HG03469 (cell line): ENCODE results near the gene FADS2.
"Not testable (repeated sequence)": the region's sequence is repeated elsewhere in the genome, so short reads cannot be mapped to it uniquely, and the experiment has no call there.

Experiments
- ATAC-seq: cut with Tn5 transposase; IDR thresholded peaks from one replicate; pipeline ENCODE4 v1.9.1; 2021; ENCODE audit warnings: mild to moderate bottlenecking, moderate library complexity, moderate number of reproducible peaks; ENCODE audit not compliant: unreplicated experiment

Gene FADS2

DNA sequence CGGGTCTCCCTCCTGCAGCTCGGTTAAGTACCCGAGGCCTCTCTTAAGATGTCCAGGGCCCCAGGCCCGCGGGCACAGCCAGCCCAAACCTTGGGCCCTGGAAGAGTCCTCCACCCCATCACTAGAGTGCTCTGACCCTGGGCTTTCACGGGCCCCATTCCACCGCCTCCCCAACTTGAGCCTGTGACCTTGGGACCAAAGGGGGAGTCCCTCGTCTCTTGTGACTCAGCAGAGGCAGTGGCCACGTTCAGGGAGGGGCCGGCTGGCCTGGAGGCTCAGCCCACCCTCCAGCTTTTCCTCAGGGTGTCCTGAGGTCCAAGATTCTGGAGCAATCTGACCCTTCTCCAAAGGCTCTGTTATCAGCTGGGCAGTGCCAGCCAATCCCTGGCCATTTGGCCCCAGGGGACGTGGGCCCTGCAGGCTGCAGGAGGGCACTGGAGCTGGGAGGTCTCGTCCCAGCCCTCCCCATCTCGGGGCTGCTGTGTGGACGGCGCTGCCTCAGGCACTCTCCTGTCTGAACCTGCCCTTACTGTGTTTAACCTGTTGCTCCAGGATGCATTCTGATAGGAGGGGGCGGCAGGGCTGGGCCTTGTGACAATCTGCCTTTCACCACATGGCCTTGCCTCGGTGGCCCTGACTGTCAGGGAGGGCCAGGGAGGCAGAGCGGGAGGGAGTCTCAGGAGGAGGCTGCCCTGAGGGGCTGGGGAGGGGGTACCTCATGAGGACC, 38.3 kb downstream of the FADS2 start:
- no peak for ATAC-seq

DNA sequence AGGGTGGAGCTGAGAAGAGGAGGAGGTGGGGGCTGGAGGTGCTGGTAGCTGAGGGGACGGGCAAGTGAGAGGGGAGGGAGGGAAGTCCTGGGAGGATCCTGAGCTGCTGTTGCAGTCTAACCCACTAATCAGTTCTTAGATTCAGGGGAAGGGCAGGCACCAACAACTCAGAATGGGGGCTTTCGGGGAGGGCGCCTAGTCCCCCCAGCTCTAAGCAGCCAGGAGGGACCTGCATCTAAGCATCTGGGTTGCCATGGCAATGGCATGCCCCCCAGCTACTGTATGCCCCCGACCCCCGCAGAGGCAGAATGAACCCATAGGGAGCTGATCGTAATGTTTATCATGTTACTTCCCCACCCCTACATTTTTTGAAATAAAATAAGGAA, 38.9 kb downstream of the FADS2 start:
- no peak for ATAC-seq

DNA sequence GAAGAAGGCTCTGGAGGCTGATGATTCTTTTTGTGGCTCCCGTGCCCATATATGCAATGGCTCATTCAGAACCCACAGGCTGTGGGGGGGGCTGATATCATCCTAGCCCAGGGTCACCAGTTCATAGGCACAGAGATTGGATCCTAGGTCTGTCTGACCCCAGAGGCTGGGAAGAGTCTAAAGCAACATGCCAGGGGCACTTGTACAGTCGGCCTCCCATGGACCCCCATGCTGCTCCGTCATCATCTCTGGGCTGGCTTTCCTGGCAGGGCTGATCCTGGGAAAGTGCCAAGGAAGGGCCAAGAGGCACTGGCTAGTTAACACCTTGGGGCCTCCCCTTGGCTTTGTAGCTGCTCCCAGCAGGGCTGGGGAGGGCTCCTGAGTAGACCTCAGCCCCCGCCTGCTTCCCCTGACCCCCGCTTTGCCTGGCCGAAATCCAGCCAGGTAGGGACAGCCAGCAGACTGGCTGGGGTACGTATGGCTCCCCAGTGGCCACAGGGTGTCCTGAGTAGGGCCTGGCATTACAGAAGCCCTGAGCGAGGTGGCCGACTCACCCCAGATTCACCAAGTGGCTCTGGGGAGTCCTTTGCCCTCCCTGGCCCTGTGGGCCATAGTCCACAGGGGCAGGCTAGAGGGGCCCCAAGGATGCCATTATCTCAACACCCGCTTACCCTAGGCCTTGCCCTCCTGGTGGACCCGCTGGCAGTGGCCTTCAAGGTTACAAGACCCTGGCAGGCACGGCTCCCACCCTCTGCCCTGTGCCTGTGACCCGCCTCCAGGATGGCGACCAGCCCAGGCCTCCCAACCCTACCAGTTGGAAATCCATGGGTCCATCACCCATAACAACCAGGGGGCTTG, 40.7 kb downstream of the FADS2 start:
- no peak for ATAC-seq

DNA sequence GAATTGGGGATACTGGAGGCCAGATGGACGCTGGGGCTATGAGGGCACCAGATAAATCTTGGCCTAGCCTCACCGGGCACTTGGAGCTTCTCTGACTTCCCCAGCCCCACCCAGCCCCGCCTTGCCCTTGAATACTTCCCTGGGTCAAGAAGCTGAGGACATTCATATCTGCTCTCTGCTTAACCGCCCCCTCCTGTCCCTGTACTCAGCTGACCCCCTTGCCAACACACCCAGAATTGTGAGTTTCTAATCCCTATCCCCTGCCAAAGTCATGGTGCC, 41.3 kb downstream of the FADS2 start:
- ATAC-seq: no peak

DNA sequence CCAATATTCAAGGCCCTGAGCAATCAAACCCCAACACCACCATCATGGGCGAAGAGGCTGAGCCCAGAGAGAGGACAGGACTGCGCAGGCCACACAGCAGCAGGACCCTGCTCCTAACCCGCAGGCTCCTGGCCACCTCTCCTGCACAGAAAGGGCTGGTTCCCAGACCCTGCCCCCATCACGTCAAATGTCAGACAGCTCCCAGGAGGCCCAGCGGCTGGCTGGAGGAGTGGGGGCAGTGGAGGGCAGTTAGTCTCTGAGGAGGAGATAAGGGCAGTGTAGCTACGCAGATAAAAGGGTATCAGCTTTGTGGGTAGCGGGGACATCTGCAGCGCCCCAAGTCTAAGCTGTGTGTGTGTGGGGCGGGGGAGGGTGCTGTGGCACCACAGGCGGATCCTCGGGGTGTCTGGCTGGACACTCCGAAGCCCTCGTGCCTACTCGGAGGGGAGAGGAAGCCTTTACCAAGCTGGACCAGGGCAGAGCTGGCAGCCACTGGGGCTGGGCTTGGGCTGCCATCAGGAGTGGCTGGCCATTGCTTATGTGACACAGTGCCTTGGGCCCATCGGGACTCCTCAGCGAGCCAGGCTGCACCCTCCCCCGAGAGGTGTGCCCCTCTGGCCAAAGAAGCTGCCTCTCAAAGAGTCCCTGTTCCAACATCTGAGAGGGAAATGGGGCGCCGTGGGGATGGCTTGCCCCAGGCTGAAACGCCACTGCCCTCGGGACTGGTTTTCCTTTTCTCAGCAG, 41.8 kb downstream of the FADS2 start:
- no peak for ATAC-seq

DNA sequence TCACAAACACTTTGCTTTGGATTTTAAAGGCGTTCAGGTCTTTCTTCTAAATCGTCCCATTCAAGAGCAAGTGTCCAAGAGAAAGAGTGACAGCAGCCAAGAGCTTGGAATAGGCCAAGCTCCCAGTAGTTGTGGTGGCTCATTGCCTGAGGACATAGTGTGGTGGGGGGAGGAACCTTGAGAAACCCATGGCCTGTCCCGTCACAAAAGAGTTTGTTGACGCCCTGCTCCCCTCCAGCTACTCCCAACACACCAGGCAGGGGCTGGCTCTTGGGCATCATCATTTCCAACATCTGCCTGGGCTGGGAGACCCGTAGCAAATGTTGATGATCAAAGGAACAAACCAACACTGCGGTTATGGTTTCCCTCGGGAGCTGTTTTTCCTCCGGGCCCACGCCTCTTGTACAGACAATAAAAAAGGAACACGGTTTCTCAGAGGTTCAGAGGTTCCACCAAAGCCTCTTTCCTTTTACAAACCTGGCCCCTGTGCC, 42.5 kb downstream of the FADS2 start:
- ATAC-seq: no peak

DNA sequence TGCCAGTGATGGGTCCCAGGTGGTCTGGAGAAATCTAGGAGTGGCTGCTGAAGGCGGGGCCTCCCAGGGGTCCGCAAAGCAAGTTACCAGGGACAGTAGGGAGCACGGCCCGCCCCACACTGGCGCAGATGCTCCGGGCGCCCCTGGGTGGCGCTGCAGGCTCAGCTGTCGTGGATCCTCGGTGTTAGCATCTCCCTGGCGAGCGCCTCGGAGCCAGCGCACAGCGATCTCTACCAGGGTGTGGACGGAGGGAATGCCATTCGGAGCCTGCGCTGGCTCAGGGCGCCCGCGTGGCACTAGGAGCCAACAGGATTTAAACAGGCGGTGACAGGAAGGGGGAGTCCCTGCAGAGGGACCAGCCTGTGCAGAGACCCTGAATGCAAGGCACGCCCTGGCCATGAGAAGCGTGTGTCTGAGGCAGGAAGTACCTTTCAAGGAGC, 43.1 kb downstream of the FADS2 start:
- ATAC-seq: no peak

DNA sequence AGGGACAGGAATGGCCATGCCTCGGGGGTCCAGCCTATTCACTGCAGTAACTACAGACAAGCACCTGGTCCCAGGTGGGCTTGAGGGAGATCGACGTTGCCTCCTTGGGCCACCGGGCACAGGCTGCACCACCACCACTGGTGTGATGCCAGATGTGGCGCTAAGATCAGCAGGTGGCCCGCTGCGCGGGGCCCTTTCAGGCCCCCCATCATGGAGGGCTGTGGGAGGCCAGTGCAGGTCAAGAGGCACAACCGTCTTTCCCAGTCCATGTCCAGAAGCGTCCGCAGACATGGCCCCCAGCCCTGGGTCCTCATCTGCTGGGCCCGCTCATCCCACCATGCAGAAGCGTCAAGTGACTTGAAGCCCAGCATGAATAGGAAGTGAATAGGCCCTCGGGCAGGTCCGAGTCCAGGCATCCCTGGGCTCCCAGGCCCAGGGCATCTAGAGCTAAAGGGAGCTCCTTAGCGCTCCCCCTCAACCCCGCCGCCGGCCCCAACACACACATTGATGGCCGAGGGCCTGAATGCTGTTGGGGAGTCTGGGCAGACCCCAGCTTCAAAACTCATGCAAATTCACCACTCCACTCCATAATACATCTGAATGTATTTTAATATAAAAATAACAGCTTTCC, 45.0 kb downstream of the FADS2 start:
- no peak for ATAC-seq

DNA sequence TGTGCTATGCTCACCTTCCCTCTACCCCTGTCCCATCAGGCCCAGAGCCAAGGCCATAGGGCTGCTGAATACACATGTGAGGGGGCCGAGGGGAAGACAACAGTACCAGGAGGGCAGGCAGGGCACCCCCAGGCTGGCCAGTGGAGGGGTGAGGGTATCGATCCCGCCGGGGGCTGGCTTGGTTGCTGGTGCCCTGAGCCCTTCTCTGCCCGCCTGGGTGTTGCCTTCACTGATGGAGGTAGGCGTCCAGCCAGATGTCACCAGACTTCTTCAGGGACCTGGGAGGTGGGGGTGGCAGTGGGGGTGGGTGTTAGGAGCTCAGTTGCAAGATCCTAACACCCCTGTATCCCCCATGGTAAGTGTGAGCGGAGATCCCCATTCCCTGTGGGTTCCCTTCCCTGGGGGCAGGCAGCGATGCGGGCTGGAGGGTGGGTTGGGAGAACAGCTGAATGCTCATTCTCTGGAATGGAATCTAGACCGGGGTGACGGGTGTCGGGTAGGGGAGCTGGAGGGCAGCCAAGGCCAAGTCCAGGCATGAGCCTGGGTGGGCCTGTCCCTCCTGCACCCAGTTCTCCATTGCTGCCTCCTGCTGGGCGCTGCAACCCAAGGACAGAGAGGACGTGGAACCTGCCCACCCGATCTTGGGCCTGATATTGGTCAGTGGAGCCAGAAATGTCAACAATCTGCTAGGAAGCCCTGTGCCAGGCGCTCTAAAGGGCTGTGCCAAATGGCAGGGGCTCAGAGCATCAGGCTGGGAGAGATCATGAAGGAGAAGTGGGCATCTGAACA, 45.7 kb downstream of the FADS2 start:
- ATAC-seq: no peak

DNA sequence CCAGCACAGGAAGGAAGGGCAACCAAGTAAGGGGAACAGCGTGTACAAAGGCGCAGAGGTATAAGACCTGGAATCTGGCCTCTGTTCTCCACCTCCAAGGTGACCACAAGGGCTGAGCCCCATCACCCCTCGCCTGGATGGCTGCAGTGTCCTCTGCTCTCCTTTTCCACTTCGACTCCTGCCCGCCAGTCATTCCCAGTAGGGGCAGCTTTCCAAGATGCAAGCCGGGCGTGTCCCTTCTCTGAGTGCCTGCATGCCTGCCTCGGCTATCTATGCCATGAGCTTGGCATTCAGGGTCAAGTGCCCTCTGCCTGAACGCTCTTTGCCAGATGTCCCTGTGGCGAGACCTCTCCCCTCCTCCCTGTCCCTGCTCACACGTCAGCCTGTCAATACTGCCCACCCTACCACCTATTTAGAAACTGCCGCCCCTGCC, 46.3 kb downstream of the FADS2 start:
- no peak for ATAC-seq

DNA sequence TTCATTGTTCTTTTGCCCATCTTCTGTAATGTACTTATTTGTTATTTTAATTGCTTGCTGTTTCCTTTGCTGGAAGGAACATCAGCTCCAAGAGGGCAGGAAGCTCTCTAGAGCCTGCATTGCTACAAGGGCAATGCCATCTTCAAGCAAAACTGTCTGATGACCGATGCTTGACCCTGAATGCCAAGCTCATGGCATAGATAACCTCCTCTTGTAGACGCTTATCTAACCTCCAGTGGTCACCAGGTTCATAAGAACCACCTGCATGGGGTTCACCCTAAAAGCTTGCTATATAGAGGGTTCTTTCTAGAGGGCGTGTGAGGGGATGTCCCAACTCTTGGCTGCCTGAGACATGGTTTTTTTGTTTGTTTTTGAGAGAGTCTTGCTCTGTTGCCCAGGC, 46.8 kb downstream of the FADS2 start:
- no peak for ATAC-seq

DNA sequence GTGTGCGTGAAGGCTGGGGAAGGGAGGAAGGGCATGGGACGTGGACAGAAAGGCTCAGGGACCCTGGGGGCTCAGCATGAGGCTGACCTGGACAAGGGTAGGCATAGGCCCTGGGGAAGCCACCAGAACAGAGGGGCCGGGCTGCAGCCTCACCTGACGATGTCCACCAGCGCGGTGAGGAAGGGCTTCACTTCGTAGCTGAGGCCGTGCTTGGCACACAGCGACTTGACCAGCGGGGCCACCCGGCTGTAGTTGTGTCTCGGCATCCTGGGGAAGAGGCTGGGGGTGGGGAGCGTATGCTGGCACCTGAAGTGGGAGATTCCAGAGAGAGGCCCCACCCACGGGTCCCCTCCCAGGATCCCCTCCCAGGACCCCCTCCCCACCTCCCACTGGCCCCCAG, 47.6 kb downstream of the FADS2 start:
- ATAC-seq: no peak

DNA sequence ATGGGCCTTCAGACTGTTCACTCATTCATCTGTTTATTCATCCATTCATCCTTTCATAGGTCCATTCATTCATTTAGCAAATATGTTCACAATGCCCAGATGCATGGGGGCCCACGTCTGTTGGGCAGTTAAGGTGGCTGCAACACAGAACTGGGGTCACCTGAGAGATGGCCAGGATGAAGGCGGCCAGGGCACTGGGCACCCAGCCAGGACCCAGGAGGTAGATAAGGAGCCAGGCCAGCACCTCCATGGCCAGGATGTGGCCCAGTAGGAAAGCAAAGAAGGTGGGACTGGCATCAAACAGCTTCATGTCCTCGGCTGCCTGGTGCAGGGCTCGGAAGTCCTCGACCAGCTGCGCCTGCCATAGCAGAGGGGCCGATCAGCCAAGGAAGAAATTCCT, 51.1 kb downstream of the FADS2 start:
- no peak for ATAC-seq

DNA sequence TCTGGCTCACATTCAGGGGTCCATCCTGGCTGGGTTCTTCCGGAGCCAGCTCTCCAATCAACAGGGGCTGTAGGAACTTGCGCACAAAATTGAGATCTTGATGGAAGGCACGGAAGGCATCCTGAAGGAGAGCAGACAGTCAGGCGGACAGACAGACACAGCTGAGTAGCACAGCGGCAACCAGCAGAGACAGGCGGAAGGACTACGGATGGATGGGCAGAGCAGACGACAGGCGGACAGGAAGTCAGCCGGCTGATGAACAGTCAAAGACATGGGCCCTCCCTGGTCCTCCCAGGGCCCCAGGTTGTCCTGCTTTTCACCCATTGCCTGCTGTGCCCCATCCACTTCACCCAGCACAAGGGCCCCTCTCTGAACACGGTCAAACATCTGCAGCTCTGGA, 51.9 kb downstream of the FADS2 start:
- no peak for ATAC-seq

DNA sequence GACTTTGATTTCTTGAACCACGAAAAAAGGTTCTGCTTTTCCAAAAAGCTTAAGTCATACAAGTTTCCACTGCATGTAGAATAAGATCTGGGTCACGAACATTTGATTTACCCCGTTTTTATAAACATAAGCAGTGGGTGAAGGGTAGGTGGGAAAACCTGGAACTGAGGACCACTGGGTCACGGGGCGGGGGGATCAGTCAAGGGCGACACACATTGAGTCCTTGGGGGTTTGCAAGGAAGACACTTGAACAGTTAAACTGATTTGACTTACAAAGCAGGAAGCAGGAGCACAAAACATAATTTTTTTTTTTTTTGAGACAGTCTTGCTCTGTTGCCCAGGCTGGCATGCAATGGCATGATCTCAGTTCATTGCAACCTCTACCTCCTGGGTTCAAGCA, 52.4 kb downstream of the FADS2 start:
- no peak for ATAC-seq

DNA sequence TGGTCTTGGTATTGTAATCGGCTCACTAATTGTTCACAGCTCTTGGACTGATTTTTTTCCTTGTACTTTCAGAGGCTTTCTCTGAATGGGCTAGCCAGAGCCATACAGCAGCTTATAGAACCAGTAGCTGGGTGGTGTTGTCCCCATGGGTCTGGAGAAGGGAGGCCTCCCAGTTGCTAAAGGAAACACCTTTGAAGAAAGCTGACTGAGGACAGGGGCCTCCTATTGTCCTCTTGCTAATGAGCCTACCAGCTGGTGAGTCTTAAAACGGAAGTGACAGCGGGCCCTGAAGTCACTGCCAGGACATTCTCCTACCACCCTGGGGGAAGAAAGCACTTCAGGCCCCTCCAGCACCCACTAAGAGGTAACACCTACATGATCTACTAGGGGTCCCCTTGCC, 53.3 kb downstream of the FADS2 start:
- no peak for ATAC-seq

DNA sequence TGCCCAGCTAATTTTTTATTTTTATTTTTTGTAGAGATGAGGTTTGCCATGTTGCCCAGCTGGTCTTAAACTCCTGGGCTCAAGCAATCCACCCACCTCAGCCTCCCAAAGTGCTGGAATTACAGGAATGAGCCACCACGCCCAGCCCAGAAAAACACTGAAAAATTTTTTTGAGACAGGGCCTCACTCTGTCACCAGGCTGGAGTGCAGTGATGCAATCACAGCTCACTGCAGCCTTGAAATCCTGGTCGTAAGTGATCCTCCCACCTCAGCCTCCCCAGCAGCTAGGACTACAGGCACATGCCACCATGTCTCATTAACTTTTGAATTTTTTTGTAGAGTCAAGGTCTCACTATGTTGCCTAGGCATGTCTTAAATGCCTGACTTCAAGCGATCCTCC, 54.2 kb downstream of the FADS2 start:
- not testable (repeated sequence) for ATAC-seq

DNA sequence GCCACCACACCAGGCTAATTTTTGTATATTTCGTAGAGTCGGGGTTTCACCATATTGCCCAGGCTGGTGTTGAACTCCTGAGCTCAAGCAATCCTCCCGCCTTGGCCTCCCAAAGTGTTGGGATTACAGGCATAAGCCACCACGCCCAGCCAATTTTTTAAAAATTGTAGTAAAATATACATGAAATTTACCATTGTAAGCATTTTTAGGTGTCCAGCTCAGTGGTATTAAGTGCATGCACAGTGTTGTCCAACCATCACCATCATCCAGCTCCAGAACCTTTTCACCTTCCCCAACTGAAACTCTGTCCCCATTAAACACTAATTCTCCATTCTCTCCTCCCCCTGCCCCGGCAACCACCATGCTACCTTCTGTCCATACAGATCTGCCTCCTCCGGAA, 54.8 kb downstream of the FADS2 start:
- no peak for ATAC-seq

DNA sequence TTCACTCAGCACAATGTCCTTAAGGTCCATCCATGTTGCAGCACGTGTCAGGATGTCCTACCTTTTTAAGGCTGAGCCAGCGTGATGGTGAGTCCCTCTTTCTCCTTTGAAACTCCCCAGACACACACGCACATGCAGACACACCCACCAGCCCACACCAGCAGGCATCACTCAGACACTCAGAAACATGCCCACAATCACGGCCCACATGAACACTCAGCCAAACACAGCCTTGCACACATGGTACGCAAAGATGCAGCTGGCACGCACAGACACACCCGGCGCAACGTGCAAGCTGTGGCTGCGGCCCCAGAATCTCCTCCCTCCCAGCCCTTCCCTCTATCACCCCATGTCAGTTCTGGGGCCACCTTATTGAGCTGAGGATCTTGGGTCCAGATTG, 55.2 kb downstream of the FADS2 start:
- no peak for ATAC-seq

DNA sequence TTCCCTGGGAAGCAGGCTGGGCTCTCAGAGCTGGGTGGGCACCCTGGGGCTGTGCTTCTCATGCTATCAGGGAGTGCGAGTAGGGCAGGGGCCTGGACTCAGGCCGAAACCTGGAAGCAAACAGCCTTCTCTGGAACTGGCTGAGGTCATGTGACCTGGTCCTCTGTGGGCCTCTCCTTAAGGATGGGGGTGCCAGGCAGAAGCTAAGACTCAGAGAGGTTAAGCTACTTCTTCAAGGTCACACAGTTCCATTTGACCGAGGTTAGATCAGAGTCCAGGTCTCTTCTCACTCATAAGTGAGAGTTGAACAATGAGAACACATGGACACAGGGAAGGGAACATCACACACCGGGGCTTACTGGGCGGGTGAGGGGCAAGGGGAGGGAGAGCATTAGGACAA, 55.8 kb downstream of the FADS2 start:
- no peak for ATAC-seq
